Thoracic aorta (tissue), 2 donors: ENCODE results near the gene ACAA2. TPM values are rescaled to one million over a fixed set of nuclear protein-coding genes. Genes with fewer than 3 reads are reported as not detected.

Experiments used
- ATAC-seq: fragments of 150-250 bp; one replicate; pipeline ENCODE4 v1.8.0; 2017; ENCODE audit warnings: low read depth; ENCODE audit not compliant: insufficient number of reproducible peaks, low FRiP score
- DNase-seq: peaks from one replicate; pipeline ENCODE4 v3.0.0-alpha.2; 2020; ENCODE audit warnings: low spot score
- H3K27ac ChIP-seq, 2 donors: fragments of 200-600 bp; sonication (generic); 1 replicate in 1 of 2; 2 replicates in 1 of 2; pipeline ENCODE4 v1.5.1; 2016; ENCODE audit warnings: mild to moderate bottlenecking in 2 of 2, moderate library complexity in 2 of 2
- H3K27me3 ChIP-seq: fragments of 200-600 bp; sonication (generic); replicated peaks from 2 replicates; pipeline ENCODE4 v1.6.0; 2016; ENCODE audit warnings: mild to moderate bottlenecking; ENCODE audit not compliant: insufficient read depth
- H3K36me3 ChIP-seq: fragments of 200-600 bp; sonication (generic); one replicate; pipeline ENCODE4 v1.5.1; 2016
- H3K4me1 ChIP-seq, 2 donors: fragments of 200-600 bp; sonication (generic); 1 replicate in 1 of 2; 2 replicates in 1 of 2; pipeline versions ENCODE4 v1.5.1 to v1.6.0; 2016; ENCODE audit warnings: low read depth in 2 of 2, mild to moderate bottlenecking in 1 of 2; ENCODE audit not compliant: control insufficient read depth in 1 of 2
- H3K4me3 ChIP-seq: fragments of 200-600 bp; sonication (generic); 2 replicates; pipeline ENCODE4 v1.5.1; 2016; ENCODE audit warnings: mild to moderate bottlenecking
- H3K9me3 ChIP-seq: fragments of 200-600 bp; sonication (generic); 2 replicates; pipeline ENCODE4 v1.5.1; 2016
- total RNA-seq, 2 donors: library from RNA; depleted of rRNA; stranded (reverse); fragments of >200 nt; gene quantifications; one replicate each; pipeline versions ENCODE4 v1.1.0 to v1.2.3, GENCODE V29; 2016
- TF ChIP-seq, protein P1 (sequence below): fragments of 200-600 bp; sonication (generic); IDR thresholded peaks from one replicate; pipeline ENCODE4 v1.5.1; 2019; ENCODE audit warnings: antibody characterized with exemption

Gene ACAA2
- total RNA-seq, 2 donors from 2014 or later: 20.3 to 26.5 TPM

- no peaks in the 10 kb centered on the region for H3K36me3 ChIP-seq
- H3K9me3 ChIP-seq: no peaks in the 10 kb centered on the region
- DNase-seq (no peak), ATAC-seq (no peak)
- H3K4me3 ChIP-seq: no peak overlapping the region
- H3K27ac ChIP-seq: no peak overlapping the region
- no peaks in the 10 kb centered on the region for H3K4me1 ChIP-seq
- TF ChIP-seq, protein P1, sequence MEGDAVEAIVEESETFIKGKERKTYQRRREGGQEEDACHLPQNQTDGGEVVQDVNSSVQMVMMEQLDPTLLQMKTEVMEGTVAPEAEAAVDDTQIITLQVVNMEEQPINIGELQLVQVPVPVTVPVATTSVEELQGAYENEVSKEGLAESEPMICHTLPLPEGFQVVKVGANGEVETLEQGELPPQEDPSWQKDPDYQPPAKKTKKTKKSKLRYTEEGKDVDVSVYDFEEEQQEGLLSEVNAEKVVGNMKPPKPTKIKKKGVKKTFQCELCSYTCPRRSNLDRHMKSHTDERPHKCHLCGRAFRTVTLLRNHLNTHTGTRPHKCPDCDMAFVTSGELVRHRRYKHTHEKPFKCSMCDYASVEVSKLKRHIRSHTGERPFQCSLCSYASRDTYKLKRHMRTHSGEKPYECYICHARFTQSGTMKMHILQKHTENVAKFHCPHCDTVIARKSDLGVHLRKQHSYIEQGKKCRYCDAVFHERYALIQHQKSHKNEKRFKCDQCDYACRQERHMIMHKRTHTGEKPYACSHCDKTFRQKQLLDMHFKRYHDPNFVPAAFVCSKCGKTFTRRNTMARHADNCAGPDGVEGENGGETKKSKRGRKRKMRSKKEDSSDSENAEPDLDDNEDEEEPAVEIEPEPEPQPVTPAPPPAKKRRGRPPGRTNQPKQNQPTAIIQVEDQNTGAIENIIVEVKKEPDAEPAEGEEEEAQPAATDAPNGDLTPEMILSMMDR: no peak
- no peaks in the 10 kb centered on the region for H3K27me3 ChIP-seq
These were observed 44.1 kb downstream of the ACAA2 start for GRCh38 chr18:49769047-49769728.

DNA sequence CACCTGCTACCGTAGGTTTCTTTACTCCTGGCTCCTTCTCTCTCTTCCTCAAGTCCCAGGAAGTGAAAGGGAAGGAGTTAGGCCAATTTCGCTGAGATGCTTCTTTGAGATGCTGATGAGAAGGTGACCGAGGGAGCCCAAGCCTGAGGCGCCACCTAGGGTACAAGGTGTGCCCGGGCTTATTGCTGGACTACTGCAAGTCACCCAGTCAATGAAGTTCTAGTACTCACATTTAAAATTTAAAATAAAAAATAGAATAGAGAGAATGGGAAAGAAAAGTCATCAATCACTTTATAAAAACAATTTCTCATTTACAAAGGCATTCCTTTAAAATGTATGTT lies 45.3 kb downstream of the ACAA2 start:
- TF ChIP-seq, protein P1: no peak
- no peaks in the 10 kb centered on the region for H3K36me3 ChIP-seq
- no peak overlapping the region for H3K27ac ChIP-seq
- no peaks in the 10 kb centered on the region for H3K27me3 ChIP-seq
- no peaks in the 10 kb centered on the region for H3K4me1 ChIP-seq
- no peak overlapping the region for H3K4me3 ChIP-seq
- H3K9me3 ChIP-seq: no peaks in the 10 kb centered on the region
- no peak for DNase-seq
- ATAC-seq: no peak

DNA sequence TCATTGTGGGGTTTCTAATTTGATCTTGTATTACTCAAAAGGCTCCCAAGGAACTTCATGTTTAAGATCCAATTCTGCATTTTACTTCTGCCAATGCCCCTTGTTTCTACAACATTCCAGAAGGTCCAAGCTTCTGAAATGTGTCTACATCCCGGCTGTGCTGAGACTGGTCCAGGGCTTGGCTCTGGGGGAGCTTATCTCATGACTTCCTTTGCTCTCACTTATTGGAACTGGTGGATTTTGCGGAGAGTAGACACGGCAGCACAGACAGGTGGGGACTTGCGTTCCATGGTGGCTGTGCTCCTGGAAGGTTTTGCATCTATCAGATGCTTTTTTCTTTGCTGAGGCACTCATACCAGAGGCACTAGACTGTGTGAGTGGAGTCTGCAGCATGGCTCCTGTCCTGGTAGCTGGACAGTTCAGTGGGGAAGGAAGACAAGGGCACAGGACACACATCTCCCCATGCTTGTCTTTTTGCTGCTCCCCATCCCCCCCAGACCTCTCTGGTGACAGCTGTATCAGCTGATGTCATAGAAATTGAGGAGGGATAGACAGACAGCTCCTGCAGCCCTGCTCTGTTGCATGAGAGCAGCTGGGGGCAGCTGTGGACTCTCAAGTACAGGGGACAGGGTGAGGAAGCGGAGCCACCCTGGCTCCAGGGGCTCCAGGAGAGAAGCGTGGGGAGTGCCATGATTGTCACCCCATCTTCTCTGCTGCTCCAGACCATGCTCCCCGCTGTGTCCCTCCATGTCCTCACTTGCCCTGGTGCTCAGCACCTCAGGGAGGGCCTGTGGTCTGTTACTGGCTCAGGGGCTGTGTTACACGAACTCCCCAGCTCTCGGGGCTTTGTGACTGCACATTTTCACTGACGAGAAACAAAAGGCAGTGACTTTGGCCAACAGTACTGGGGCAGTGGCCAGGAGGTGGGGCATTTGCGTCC lies 46.0 kb downstream of the ACAA2 start:
- ATAC-seq (no peak), DNase-seq (no peak)
- Histone ChIP-seq H3K9me3 (no peaks in the 10 kb centered on the region), H3K36me3 (no peaks in the 10 kb centered on the region), H3K27ac (no peak overlapping the region), H3K4me3 (no peak overlapping the region), H3K27me3 (no peaks in the 10 kb centered on the region), H3K4me1 (no peaks in the 10 kb centered on the region)
- TF ChIP-seq, protein P1: no peak

GRCh38 chr18:49766646-49767045 lies 46.7 kb downstream of the ACAA2 start:
- Histone ChIP-seq H3K36me3 (no peaks in the 10 kb centered on the region), H3K4me1 (no peaks in the 10 kb centered on the region), H3K27me3 (no peaks in the 10 kb centered on the region), H3K9me3 (no peaks in the 10 kb centered on the region), H3K4me3 (no peak overlapping the region), H3K27ac (no peak overlapping the region)
- DNase-seq: no peak
- ATAC-seq: no peak
- TF ChIP-seq, protein P1: no peak

- no peak for ATAC-seq
- Histone ChIP-seq H3K4me1 (no peaks in the 10 kb centered on the region), H3K9me3 (no peaks in the 10 kb centered on the region), H3K4me3 (no peak overlapping the region), H3K27me3 (no peaks in the 10 kb centered on the region), H3K27ac (no peak overlapping the region), H3K36me3 (no peaks in the 10 kb centered on the region)
- DNase-seq: no peak
- TF ChIP-seq, protein P1: no peak
These were observed 49.3 kb downstream of the ACAA2 start for GRCh38 chr18:49764032-49764431.
